NCI-H187 treated with DMSO at 0.1 percent for 48 hours (cell line): ENCODE results near the gene TMEM266.

ENCODE experiments used
- DNase-seq: peaks from one replicate; lab custom pipeline; 2025; lab: John Stamatoyannopoulos, UW

The TMEM266 gene

GRCh38 chr15:76251717-76252116 lies 191.9 kb downstream of the TMEM266 start:
- no peak for DNase-seq

GRCh38 chr15:76252249-76252648 lies 192.5 kb downstream of the TMEM266 start:
- no peak for DNase-seq

GRCh38 chr15:76253691-76254473 lies 194.1 kb downstream of the TMEM266 start:
- no peak for DNase-seq
